ENCODE data around the gene KIF1A.

KIF1A gene

DNA sequence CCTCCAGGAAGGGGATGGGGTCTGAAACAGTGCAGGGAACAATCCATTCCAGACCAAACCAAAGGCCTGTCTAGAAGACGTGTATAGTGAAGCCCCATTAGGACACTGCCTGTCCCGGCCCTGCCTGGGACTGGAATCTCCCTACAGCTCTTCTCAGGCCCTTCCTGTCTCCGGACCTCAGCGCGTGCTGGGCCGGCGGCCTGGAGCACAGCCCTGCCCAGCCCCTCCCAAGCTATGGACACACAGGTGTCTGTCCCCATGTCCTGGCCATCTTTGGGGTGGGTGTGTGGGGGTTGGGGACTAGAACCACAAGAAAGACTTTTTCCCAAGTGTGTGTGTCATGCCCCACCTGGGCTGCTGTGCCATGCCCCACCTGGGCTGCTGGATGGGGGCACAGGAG lies 51.8 kb downstream of the KIF1A start:
- TF ChIP-seq USF1 (IDR thresholded peaks at IDR 0.05), result no peak
- TF ChIP-seq EP300 (IDR thresholded peaks at IDR 0.05; ENCODE audit: borderline replicate concordance), result no peak
- TF ChIP-seq, protein P1, sequence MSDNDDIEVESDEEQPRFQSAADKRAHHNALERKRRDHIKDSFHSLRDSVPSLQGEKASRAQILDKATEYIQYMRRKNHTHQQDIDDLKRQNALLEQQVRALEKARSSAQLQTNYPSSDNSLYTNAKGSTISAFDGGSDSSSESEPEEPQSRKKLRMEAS (IDR thresholded peaks at IDR 0.05), result no peak
- TF ChIP-seq ZBTB7A (IDR thresholded peaks at IDR 0.05; ENCODE audit: low read depth), result no peak
- TF ChIP-seq CREB1 (IDR thresholded peaks at IDR 0.05; ENCODE audit: low read depth), result no peak
- no peak for TF ChIP-seq REST (IDR thresholded peaks at IDR 0.05; ENCODE audit: low read depth)
- TF ChIP-seq CEBPB (IDR thresholded peaks at IDR 0.05), result no peak
- no peak for TF ChIP-seq FOXM1 (IDR thresholded peaks at IDR 0.05; ENCODE audit: borderline replicate concordance, low read depth)
- TF ChIP-seq EGR1 (IDR thresholded peaks at IDR 0.05), result no peak
- TF ChIP-seq TCF12 (IDR thresholded peaks at IDR 0.05; ENCODE audit: low read depth), result no peak
- TF ChIP-seq NFIC (IDR thresholded peaks at IDR 0.05), result no peak

DNA sequence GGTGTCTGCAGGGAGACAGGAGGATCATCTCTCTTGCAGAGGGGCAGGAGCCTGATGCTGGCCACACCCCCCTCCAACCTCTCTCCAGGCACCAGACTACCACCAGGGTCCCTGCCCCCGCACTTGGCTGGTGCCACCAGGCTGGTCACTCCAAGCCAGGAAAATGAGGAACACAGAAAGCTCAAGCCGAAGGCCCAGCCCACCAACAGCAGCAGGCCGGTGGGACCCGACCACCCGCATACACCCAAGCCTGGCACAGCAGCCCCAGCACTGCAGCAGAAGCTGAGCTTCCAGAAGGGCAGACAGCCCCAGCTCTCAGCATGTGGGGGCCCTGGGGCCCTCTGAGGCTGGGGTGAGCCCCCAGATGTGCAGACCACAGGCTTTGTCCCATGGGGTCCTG lies 52.7 kb downstream of the KIF1A start:
- TF ChIP-seq RAD21 (IDR thresholded peaks at IDR 0.05; ENCODE audit: low read depth) (no peak), NFIC (IDR thresholded peaks at IDR 0.05) (no peak), TCF12 (IDR thresholded peaks at IDR 0.05; ENCODE audit: low read depth) (no peak), CEBPB (IDR thresholded peaks at IDR 0.05) (no peak), USF1 (IDR thresholded peaks at IDR 0.05) (no peak), EP300 (IDR thresholded peaks at IDR 0.05; ENCODE audit: borderline replicate concordance) (no peak), ZBTB7A (IDR thresholded peaks at IDR 0.05; ENCODE audit: low read depth) (no peak), EGR1 (IDR thresholded peaks at IDR 0.05) (no peak), TEAD4 (IDR thresholded peaks at IDR 0.05) (no peak), YY1 (IDR thresholded peaks at IDR 0.05; ENCODE audit: low read depth) (no peak), CREB1 (IDR thresholded peaks at IDR 0.05; ENCODE audit: low read depth) (no peak), TAF1 (IDR thresholded peaks at IDR 0.05; ENCODE audit: low read depth) (no peak), REST (IDR thresholded peaks at IDR 0.05; ENCODE audit: low read depth) (no peak), FOXM1 (IDR thresholded peaks at IDR 0.05; ENCODE audit: borderline replicate concordance, low read depth) (no peak)
- TF ChIP-seq, protein P1 (IDR thresholded peaks at IDR 0.05), result no peak

DNA sequence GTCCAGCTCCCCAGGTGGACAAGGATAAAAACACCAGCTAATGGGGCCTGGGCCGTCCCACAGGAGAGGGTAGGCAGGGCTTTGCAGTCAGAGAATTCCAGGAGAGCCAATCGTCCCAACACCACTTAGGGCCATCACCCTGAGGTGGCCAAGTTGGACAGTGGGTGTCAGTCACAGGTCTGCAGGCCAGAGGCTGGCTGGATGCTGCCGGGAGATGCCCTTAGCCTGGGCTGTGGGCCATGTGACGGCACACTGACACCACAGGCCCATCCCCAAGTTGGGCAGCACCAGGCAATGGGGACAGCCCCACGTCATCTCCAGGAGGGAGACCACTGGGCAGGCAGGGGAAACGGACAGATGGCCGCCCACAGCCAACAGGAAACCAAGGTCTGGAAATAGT lies 53.9 kb downstream of the KIF1A start:
- TF ChIP-seq CEBPB (IDR thresholded peaks at IDR 0.05), result no peak

GRCh38 chr2:240765007-240765406 lies 55.0 kb downstream of the KIF1A start:
- TF ChIP-seq YY1 (IDR thresholded peaks at IDR 0.05; ENCODE audit: low read depth) (no peak), FOXM1 (IDR thresholded peaks at IDR 0.05; ENCODE audit: borderline replicate concordance, low read depth) (no peak), EGR1 (IDR thresholded peaks at IDR 0.05) (no peak), EP300 (IDR thresholded peaks at IDR 0.05; ENCODE audit: borderline replicate concordance) (no peak), TCF12 (IDR thresholded peaks at IDR 0.05; ENCODE audit: low read depth) (no peak), NFIC (IDR thresholded peaks at IDR 0.05) (no peak), CREB1 (IDR thresholded peaks at IDR 0.05; ENCODE audit: low read depth) (no peak), TAF1 (IDR thresholded peaks at IDR 0.05; ENCODE audit: low read depth) (no peak), TEAD4 (IDR thresholded peaks at IDR 0.05) (no peak), USF1 (IDR thresholded peaks at IDR 0.05) (no peak), RAD21 (IDR thresholded peaks at IDR 0.05; ENCODE audit: low read depth) (no peak), CEBPB (IDR thresholded peaks at IDR 0.05) (no peak), ZBTB7A (IDR thresholded peaks at IDR 0.05; ENCODE audit: low read depth) (no peak), REST (IDR thresholded peaks at IDR 0.05; ENCODE audit: low read depth) (no peak)
- TF ChIP-seq, protein P1 (IDR thresholded peaks at IDR 0.05), result no peak

Measured in Ishikawa (cell line).